Activated CD8-positive, alpha-beta memory T cell treated with anti-CD3 and anti-CD28 coated beads, Interleukin-2, amount 50 U/mL, for 48 hours (primary cell): ENCODE results near the gene PLCB4.

Experiments
- DNase-seq: peaks from one replicate; pipeline ENCODE4 v3.0.0-alpha.2; 2020

PLCB4 gene

GRCh38 chr20:9286501-9287461 is 217.9 kb downstream of the PLCB4 start:
- no peak for DNase-seq

DNA sequence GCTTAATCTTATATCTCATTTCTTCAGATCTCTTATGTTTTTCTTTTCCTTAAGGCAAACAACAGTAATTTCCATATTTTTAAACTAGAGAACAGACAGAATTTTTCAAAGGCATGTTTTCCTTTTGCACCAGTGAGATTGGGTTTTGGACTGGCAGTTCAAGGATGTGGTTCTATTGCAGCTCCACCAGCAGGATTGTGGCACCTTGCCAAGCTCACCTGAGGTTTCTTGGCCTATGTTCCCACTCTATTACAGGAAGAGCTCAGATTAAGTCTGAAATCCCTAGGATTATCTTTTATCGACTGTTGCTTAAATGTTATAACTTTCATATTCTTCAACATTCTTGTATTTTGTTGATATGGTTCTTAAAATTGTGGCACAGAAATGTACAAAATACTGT is 218.9 kb downstream of the PLCB4 start:
- DNase-seq: no peak

DNA sequence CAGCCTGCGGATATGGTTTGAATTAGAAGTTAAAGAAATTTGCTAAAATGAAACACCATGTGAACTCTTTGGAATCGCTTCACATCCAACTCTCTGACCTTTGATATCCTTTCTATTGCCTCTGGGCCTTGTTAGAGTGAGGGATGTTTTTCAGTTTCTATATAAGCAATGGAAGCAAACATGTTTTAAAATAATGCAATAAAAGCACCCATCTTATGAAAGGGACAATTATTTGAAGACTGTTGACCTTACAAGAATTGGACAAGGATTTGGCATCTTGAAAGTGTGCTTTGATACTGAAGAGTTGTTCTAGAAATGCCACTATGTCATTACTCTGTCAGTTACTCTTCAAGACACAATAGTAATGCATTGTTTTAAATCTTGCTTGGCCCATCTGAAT is 221.4 kb downstream of the PLCB4 start:
- DNase-seq: no peak

GRCh38 chr20:9293145-9293544 is 224.3 kb downstream of the PLCB4 start:
- DNase-seq: no peak

DNA sequence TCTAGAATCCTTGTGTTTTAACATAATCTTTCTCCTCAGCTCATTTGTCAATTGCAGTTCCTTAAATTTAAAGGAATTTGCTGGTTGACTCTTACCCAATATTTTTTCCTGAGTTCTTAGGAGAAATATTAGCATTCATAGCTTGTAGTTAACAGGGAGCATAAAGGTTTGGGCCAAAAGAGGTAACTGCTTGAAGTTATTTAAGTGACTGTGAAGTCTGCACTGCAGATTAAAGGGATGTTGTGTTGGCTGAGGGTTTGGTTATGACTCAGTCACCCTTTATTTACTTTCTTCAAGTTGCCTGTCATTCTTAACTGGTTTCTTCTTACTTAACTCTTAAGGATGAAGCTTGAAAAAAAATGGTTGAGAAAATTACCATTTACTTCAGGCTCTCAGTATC is 225.2 kb downstream of the PLCB4 start:
- DNase-seq: no peak

- no peak for DNase-seq
These were observed 230.0 kb downstream of the PLCB4 start for GRCh38 chr20:9298906-9299305.

DNA sequence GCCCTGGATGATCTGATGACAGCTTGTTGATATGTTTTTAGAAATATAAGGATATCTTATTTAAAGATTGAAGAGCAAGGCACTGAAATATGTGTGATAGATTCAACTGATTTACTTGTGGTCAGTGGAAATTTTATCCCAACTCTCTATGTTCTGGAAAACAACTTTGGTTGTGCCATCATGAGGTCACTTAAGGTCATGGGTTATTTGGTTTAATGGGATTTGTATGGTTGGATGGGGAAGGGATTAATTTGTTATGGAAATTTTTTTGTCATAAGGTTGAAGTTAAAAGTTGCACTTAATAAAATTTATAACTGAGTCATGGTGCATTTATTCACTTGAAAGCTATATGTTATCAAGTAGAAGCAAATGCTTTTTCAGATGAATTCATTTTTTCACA is 231.2 kb downstream of the PLCB4 start:
- no peak for DNase-seq

DNA sequence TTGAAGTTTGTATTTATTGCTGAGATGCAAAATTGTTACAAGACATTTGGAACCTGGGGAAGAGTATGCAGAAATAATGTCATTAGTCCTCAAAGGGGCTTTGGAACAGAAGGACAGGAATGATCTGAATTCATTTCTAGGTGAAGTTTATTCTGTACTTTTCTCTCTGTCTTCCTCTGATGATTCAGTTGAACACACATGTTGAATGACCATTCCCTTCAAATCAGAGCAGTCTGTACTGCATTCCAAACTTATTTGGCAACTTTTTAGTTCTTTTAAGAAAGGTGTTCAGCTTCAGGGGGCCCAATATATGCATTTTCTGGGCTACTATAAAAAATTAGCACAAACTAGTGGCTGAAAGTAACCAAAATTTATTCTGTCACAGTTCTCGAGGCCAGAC is 231.6 kb downstream of the PLCB4 start:
- DNase-seq: no peak

DNA sequence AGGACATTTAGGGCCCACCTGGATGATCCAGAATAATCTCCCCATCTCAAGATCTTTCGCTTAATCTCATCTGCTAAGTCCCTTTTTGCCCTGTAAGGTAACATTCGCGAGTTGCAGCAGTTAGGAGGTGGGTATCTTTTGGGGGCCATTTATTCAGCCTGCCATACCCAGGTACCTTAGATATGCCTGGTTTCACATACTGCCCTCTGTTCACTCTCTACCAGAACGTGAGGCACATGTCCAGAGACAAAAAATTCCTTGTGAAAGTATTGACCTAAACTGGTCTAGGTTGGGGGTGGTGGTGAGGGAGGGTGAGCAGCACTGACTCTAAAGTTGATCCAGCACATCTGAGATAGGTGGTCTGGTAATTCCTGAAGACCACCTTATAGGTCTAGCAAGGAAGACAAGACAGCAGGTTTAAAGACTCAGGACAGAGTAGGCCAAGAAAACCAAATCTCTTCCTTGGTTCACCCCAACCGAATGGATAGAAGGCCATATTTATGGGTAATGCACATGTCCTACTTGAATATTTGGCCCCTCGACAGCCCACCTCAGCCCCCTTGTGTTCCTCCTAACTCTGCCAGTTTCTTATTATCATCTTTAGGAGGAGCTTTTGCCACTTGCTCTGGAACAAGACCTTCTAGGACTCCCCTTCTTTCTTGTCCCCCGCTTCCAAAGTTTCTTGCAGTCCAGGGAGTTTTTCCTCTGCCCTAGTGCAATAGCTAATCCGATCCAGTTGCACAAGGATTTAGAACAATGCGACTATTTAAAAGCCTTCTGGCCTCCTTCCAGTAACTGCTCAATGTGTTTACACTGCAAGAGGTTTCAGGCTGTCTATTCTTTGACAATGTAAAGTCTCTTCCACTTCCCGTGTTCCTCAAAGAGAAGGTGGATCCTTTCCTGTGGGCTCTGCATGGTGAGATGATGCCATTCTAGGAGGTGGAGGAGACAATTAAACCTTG is 232.5 kb downstream of the PLCB4 start:
- DNase-seq: no peak

GRCh38 chr20:9302091-9302462 is 233.2 kb downstream of the PLCB4 start:
- no peak for DNase-seq

DNA sequence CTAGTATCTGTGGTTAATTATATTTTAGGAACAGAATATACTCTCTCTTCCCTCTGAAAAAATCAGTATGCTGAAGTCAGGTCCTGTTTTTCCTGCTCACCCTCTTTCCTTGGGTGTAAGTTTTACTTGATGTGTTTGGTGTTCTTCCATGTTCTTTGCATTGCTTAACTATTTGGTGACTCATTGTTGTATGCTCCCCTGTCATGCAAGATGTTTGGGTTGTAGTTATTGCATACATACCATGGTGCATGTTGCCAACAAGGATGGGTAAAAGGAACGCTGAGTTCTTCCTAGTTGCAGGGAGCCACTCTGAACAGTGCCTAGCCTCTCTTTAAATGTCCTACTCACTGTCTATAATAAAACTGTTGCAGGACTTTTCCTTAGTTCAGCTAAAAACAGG is 237.6 kb downstream of the PLCB4 start:
- no peak for DNase-seq

GRCh38 chr20:9308056-9308455 is 239.2 kb downstream of the PLCB4 start:
- no peak for DNase-seq

DNA sequence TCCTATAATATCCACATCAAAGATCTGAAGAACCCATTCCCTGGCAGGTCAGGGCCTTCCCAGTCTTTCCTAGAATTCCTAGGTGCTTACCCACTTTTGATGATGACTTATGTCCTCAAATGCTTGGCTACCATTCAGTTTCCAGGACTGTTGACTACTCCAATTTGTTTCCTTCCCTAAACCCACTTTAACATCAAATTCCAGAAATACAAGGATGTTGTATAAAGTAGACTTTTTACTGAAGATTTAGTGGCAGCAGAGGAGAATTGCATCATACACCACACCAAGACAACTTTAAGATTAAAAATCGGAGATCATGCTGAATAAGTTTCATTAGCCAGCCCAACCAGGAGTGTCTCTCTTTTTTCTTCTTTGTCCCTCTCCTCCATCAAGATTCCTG is 242.2 kb downstream of the PLCB4 start:
- DNase-seq: no peak

DNA sequence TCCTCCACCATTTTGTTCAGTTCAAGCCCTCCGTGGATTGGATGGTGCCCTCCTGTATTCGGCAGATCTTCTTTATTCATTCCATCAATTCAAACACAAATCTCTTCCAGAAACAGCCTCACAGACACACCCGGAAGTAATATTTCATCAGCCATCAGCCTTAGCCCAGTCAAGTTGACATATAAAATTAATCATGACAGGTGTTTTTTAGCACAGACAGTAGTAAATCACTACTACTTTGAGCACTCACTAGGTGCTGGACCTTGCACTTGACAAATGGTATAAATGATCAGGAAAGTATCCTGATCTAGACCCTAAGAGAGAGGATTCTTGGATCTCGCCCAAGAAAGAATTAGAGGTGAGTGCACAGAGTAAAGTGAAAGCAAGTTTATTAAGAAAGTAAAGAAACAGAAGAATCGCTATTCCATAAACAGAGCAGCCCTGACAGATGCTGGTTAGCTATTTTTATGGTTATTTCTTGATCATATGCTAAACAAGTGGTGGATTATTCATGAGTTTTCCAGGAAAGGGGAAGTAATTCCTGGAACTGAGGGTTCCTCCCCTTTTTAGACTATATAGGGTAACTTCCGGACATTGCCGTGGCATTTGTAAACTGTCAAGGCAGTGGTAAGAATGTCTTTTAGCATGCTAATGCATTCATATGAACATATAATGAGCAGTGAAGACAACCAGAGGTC is 250.9 kb downstream of the PLCB4 start:
- no peak for DNase-seq

GRCh38 chr20:9321007-9321406 is 252.1 kb downstream of the PLCB4 start:
- no peak for DNase-seq

DNA sequence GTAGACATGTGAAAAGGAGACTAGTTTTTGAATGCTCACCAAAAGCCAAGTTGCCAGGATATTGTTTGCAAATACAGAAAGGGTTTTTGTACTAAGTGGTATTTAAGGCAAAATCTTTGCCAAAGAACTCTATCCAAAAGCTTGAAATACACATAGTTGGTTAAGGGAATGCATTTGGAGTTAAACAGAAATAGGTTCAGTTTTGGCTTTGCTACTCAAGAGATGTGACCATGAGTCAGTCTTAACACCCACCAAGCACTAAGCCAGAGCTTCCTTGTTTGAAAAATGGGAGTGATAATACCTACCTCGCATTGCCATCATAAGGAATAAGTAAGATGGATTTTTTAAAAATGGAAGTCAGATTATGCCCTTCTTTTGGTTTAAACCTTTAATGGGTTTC is 253.8 kb downstream of the PLCB4 start:
- no peak for DNase-seq

DNA sequence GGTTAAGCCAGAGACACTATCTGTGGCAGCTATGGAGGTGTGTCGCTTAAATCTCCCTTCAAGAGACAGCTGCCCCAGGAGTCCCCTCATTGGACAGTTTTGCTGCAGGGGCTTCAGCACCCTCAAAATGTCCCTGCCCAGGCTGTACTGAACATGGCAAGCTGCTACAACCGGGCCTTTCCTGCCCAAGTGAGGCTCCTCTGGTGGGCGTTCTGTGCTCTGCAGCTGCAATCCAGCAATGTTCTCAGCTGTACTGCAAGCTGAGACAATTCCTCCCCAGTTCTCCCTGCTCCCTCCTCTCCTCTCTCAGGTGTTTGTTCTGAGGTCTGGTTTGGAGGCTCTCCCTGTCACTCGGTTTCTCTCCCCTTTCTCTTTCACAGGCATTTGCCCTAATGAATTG is 254.7 kb downstream of the PLCB4 start:
- DNase-seq: no peak

DNA sequence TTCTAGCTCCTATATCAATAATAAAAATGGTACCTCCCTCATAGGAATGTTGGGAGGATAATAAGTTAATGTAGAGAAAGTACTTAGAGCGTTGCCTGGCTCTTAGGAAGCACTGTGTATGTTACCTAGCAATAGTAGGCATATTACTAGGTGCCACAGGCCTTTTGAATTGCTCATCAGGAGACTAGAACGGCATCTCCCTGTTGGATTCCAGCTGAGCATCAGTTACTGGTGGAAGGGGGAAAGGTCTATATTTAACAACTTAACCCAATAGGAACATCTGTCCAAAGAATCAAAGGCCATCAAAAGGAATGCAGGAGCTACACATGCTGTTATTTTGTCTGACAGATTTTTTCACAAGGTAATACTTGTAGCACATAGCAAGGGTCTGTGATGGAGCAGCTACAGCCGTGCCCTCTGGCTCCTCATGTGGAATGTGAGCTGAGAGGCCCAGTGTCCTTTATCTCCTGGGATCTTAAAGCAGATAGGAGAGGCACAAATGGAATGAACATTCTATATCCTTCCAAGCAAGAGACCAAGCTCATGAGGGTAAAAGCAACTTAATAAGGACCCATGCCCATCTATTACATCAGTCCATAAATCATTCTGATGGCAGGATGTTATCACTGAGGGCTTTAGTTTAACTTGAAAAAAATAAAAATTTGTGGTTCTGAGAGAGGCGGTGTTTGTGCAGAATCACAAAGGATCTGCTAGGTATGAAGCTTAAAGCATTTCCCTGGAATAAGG is 260.6 kb downstream of the PLCB4 start:
- no peak for DNase-seq

GRCh38 chr20:9330151-9330550 is 261.3 kb downstream of the PLCB4 start:
- DNase-seq: no peak

GRCh38 chr20:9331707-9332435 is 263.0 kb downstream of the PLCB4 start:
- no peak for DNase-seq

DNA sequence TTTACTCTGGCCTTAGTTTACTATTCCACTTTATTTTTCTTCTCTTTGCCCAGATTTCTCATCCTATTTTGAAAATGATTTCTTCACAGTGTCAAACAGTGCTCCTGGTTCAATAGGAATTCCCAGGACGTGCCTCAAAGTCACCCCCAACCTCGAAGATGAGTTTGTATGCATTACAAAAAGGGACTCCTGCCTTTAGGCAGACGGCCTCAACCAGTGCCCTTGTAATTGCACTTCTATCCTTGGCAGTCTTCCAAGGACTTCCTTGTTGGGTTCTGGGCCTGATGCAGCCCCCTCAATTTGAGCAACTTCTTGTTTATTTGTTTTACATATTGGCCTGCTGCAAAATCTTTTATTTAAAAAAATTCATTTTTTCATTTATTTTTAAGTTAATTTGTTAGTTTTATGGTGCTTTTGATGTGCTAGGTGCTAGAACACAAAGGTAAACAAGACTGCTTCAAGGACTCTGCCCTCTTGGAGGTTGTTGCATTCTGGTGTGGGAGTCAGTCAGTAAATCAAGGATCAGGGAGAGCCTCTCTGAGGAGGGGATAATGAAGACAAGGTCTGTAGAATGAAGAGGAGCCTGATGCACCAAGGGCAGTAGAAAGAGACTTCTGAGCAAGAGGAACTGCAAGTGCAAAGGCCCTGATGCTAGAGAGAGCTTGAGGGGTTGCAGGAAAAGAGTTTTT is 264.0 kb downstream of the PLCB4 start:
- no peak for DNase-seq
